ENCODE results near the gene PDE4DIP. TPM values are rescaled to one million over a fixed set of nuclear protein-coding genes. Genes with fewer than 3 reads are reported as not detected.
"Not testable (repeated sequence)": the region's sequence is repeated elsewhere in the genome, so short reads cannot be mapped to it uniquely, and the experiment has no call there.

The PDE4DIP gene
- total RNA-seq, 2 experiments from 2014 or later, result 21.0 to 21.9 TPM

GRCh38 chr1:148850840-148851239 is 6.6 kb downstream of the PDE4DIP start:
- H3K4me3 Mint-ChIP-seq; H3K9me3 Mint-ChIP-seq (ENCODE audit: low read depth); POLR2A ChIA-PET; intact Hi-C loops (cut with DNase I, micrococcal nuclease); H3K4me1 Mint-ChIP-seq; H3K36me3 Mint-ChIP-seq (ENCODE audit: low read depth); H3K27me3 Mint-ChIP-seq; H3K27ac Mint-ChIP-seq; DNase-seq; CTCF ChIA-PET; ATAC-seq: not testable (repeated sequence)

- H3K9me3 Mint-ChIP-seq (ENCODE audit: low read depth); H3K27me3 Mint-ChIP-seq; H3K4me3 Mint-ChIP-seq; intact Hi-C loops (cut with DNase I, micrococcal nuclease); DNase-seq; CTCF ChIA-PET; POLR2A ChIA-PET; H3K36me3 Mint-ChIP-seq (ENCODE audit: low read depth); H3K4me1 Mint-ChIP-seq; H3K27ac Mint-ChIP-seq; ATAC-seq: not testable (repeated sequence)
Observed at GRCh38 chr1:148851684-148852083, 7.5 kb downstream of the PDE4DIP start.

GRCh38 chr1:148853363-148853762 is 9.1 kb downstream of the PDE4DIP start:
- H3K4me1 Mint-ChIP-seq; H3K9me3 Mint-ChIP-seq (ENCODE audit: low read depth); H3K4me3 Mint-ChIP-seq; ATAC-seq; DNase-seq; H3K27me3 Mint-ChIP-seq; POLR2A ChIA-PET; H3K27ac Mint-ChIP-seq; H3K36me3 Mint-ChIP-seq (ENCODE audit: low read depth); CTCF ChIA-PET; intact Hi-C loops (cut with DNase I, micrococcal nuclease): not testable (repeated sequence)

GRCh38 chr1:148854063-148854462 is 9.8 kb downstream of the PDE4DIP start:
- H3K4me3 Mint-ChIP-seq, CTCF ChIA-PET: not testable (repeated sequence)

GRCh38 chr1:148855367-148855766 is 11.1 kb downstream of the PDE4DIP start:
- intact Hi-C loops (cut with DNase I, micrococcal nuclease); H3K36me3 Mint-ChIP-seq (ENCODE audit: low read depth); H3K4me3 Mint-ChIP-seq; H3K4me1 Mint-ChIP-seq; H3K27ac Mint-ChIP-seq; DNase-seq; H3K9me3 Mint-ChIP-seq (ENCODE audit: low read depth); H3K27me3 Mint-ChIP-seq; CTCF ChIA-PET; ATAC-seq; POLR2A ChIA-PET: not testable (repeated sequence)

More at GRCh38 chr1:148854063-148854462, 9.8 kb downstream of the PDE4DIP start:
- POLR2A ChIA-PET; H3K27ac Mint-ChIP-seq; ATAC-seq; DNase-seq; H3K36me3 Mint-ChIP-seq (ENCODE audit: low read depth); H3K9me3 Mint-ChIP-seq (ENCODE audit: low read depth); H3K27me3 Mint-ChIP-seq; intact Hi-C loops (cut with DNase I, micrococcal nuclease); H3K4me1 Mint-ChIP-seq: not testable (repeated sequence)

- H3K27me3 Mint-ChIP-seq; H3K36me3 Mint-ChIP-seq (ENCODE audit: low read depth); H3K4me3 Mint-ChIP-seq; POLR2A ChIA-PET; H3K27ac Mint-ChIP-seq; ATAC-seq; H3K9me3 Mint-ChIP-seq (ENCODE audit: low read depth); CTCF ChIA-PET; intact Hi-C loops (cut with DNase I, micrococcal nuclease); H3K4me1 Mint-ChIP-seq; DNase-seq: not testable (repeated sequence)
Observed at GRCh38 chr1:148860049-148860448, 15.8 kb downstream of the PDE4DIP start.

GRCh38 chr1:148860579-148861259 is 16.5 kb downstream of the PDE4DIP start:
- H3K36me3 Mint-ChIP-seq (ENCODE audit: low read depth); H3K27ac Mint-ChIP-seq; CTCF ChIA-PET; DNase-seq; POLR2A ChIA-PET; H3K9me3 Mint-ChIP-seq (ENCODE audit: low read depth); H3K27me3 Mint-ChIP-seq; H3K4me1 Mint-ChIP-seq; ATAC-seq; H3K4me3 Mint-ChIP-seq; intact Hi-C loops (cut with DNase I, micrococcal nuclease): not testable (repeated sequence)

- H3K27me3 Mint-ChIP-seq; H3K4me3 Mint-ChIP-seq; CTCF ChIA-PET; H3K4me1 Mint-ChIP-seq; intact Hi-C loops (cut with DNase I, micrococcal nuclease); ATAC-seq; H3K27ac Mint-ChIP-seq; DNase-seq; H3K9me3 Mint-ChIP-seq (ENCODE audit: low read depth); POLR2A ChIA-PET; H3K36me3 Mint-ChIP-seq (ENCODE audit: low read depth): not testable (repeated sequence)
Observed at GRCh38 chr1:148862590-148862989, 18.4 kb downstream of the PDE4DIP start.

GRCh38 chr1:148868924-148869633 is 24.9 kb downstream of the PDE4DIP start:
- H3K9me3 Mint-ChIP-seq (ENCODE audit: low read depth); intact Hi-C loops (cut with DNase I, micrococcal nuclease); DNase-seq; H3K27ac Mint-ChIP-seq; CTCF ChIA-PET; H3K27me3 Mint-ChIP-seq; POLR2A ChIA-PET; H3K4me1 Mint-ChIP-seq; H3K36me3 Mint-ChIP-seq (ENCODE audit: low read depth); H3K4me3 Mint-ChIP-seq: not testable (repeated sequence)
- ATAC-seq, result peak; percentile 89

- H3K4me1 Mint-ChIP-seq; H3K4me3 Mint-ChIP-seq; H3K9me3 Mint-ChIP-seq (ENCODE audit: low read depth); CTCF ChIA-PET; H3K27me3 Mint-ChIP-seq; POLR2A ChIA-PET; intact Hi-C loops (cut with DNase I, micrococcal nuclease); DNase-seq; ATAC-seq; H3K36me3 Mint-ChIP-seq (ENCODE audit: low read depth); H3K27ac Mint-ChIP-seq: not testable (repeated sequence)
Observed at GRCh38 chr1:148869634-148869961, 25.4 kb downstream of the PDE4DIP start.

- DNase-seq; POLR2A ChIA-PET; H3K36me3 Mint-ChIP-seq (ENCODE audit: low read depth); H3K27me3 Mint-ChIP-seq; intact Hi-C loops (cut with DNase I, micrococcal nuclease); ATAC-seq; H3K4me1 Mint-ChIP-seq; CTCF ChIA-PET; H3K4me3 Mint-ChIP-seq; H3K27ac Mint-ChIP-seq; H3K9me3 Mint-ChIP-seq (ENCODE audit: low read depth): not testable (repeated sequence)
Observed at GRCh38 chr1:148874408-148875388, 30.5 kb downstream of the PDE4DIP start.

All from activated CD4-positive, alpha-beta T cell treated with anti-CD3 and anti-CD28 coated beads for 36 hours (primary cell).